Measurements from ENCODE around the gene SUSD1. TPM values are rescaled to one million over a fixed set of nuclear protein-coding genes. Genes with fewer than 3 reads are reported as not detected.

The SUSD1 gene
- total RNA-seq, 1 donor from 2014 or later, result 19.9 TPM

- TF ChIP-seq CTCF (IDR thresholded peaks at IDR 0.05; ENCODE audit: partially characterized antibody, unreplicated experiment), result no peak
- H3K4me1 Mint-ChIP-seq (ENCODE audit: low read depth, unreplicated experiment), result no peaks in the 10 kb centered on the region
- peaks cover 3% of the 10 kb centered on the region for H3K27me3 Mint-ChIP-seq (ENCODE audit: unreplicated experiment)
Measured at GRCh38 chr9:112084334-112084733, 90.8 kb downstream of the SUSD1 start.

GRCh38 chr9:112081918-112082729 is 93.0 kb downstream of the SUSD1 start:
- no peak overlapping the region for H3K4me3 Mint-ChIP-seq (ENCODE audit: unreplicated experiment)
- DNase-seq, result no peak
- H3K27ac Mint-ChIP-seq (ENCODE audit: unreplicated experiment), result no peak overlapping the region
- no peaks in the 10 kb centered on the region for H3K36me3 Mint-ChIP-seq (ENCODE audit: unreplicated experiment)
- peaks cover 2% of the 10 kb centered on the region for H3K27me3 Mint-ChIP-seq (ENCODE audit: unreplicated experiment)
- H3K4me1 Mint-ChIP-seq (ENCODE audit: low read depth, unreplicated experiment), result no peaks in the 10 kb centered on the region
- H3K9me3 Mint-ChIP-seq (ENCODE audit: unreplicated experiment), result peaks cover under 1% of the 10 kb centered on the region
- no peak for TF ChIP-seq CTCF (IDR thresholded peaks at IDR 0.05; ENCODE audit: partially characterized antibody, unreplicated experiment)

More at GRCh38 chr9:112084334-112084733, 90.8 kb downstream of the SUSD1 start:
- Mint-ChIP-seq H3K9me3 (ENCODE audit: unreplicated experiment) (peaks cover 2% of the 10 kb centered on the region), H3K27ac (ENCODE audit: unreplicated experiment) (no peak overlapping the region), H3K36me3 (ENCODE audit: unreplicated experiment) (no peaks in the 10 kb centered on the region), H3K4me3 (ENCODE audit: unreplicated experiment) (no peak overlapping the region)
- no peak for DNase-seq

GRCh38 chr9:112080831-112081542 is 94.1 kb downstream of the SUSD1 start:
- Mint-ChIP-seq H3K27me3 (ENCODE audit: unreplicated experiment) (peaks cover 2% of the 10 kb centered on the region), H3K4me1 (ENCODE audit: low read depth, unreplicated experiment) (no peaks in the 10 kb centered on the region), H3K9me3 (ENCODE audit: unreplicated experiment) (no peaks in the 10 kb centered on the region), H3K36me3 (ENCODE audit: unreplicated experiment) (no peaks in the 10 kb centered on the region), H3K27ac (ENCODE audit: unreplicated experiment) (no peak overlapping the region), H3K4me3 (ENCODE audit: unreplicated experiment) (no peak overlapping the region)
- no peak for DNase-seq
- TF ChIP-seq CTCF (IDR thresholded peaks at IDR 0.05; ENCODE audit: partially characterized antibody, unreplicated experiment), result no peak

- Mint-ChIP-seq H3K4me3 (ENCODE audit: unreplicated experiment) (no peak overlapping the region), H3K27ac (ENCODE audit: unreplicated experiment) (no peak overlapping the region), H3K4me1 (ENCODE audit: low read depth, unreplicated experiment) (no peaks in the 10 kb centered on the region), H3K27me3 (ENCODE audit: unreplicated experiment) (peaks cover 7% of the 10 kb centered on the region), H3K36me3 (ENCODE audit: unreplicated experiment) (no peaks in the 10 kb centered on the region), H3K9me3 (ENCODE audit: unreplicated experiment) (no peaks in the 10 kb centered on the region)
- no peak for TF ChIP-seq CTCF (IDR thresholded peaks at IDR 0.05; ENCODE audit: partially characterized antibody, unreplicated experiment)
- no peak for DNase-seq
Measured at GRCh38 chr9:112078432-112078831, 96.7 kb downstream of the SUSD1 start.

GRCh38 chr9:112076814-112077213 is 98.3 kb downstream of the SUSD1 start:
- DNase-seq, result no peak
- H3K9me3 Mint-ChIP-seq (ENCODE audit: unreplicated experiment), result no peaks in the 10 kb centered on the region
- H3K27me3 Mint-ChIP-seq (ENCODE audit: unreplicated experiment), result peaks cover 7% of the 10 kb centered on the region
- H3K36me3 Mint-ChIP-seq (ENCODE audit: unreplicated experiment), result no peaks in the 10 kb centered on the region
- H3K27ac Mint-ChIP-seq (ENCODE audit: unreplicated experiment), result no peak overlapping the region
- no peak overlapping the region for H3K4me3 Mint-ChIP-seq (ENCODE audit: unreplicated experiment)
- no peaks in the 10 kb centered on the region for H3K4me1 Mint-ChIP-seq (ENCODE audit: low read depth, unreplicated experiment)
- no peak for TF ChIP-seq CTCF (IDR thresholded peaks at IDR 0.05; ENCODE audit: partially characterized antibody, unreplicated experiment)
